SK-N-SH (cell line): ENCODE results near the gene MAPKAPK5. TPM values are rescaled to one million over a fixed set of nuclear protein-coding genes. Genes with fewer than 3 reads are reported as not detected.

Experiments
- CTCF ChIA-PET: fragments of 300-600, 350-600 bp; formaldehyde crosslinking; extraction: SDS; loops from one replicate; lab custom pipeline; 2021; lab: Yijun Ruan, JAX
- POLR2A ChIA-PET: fragments of 350-600 bp; sonication (Branson Sonifier 250); formaldehyde crosslinking; extraction: SDS; loops from one replicate; lab custom pipeline; 2020; ENCODE audit warnings: antibody characterized with exemption, inconsistent platforms; lab: Yijun Ruan, JAX
- DNase-seq: peaks from one replicate; pipeline ENCODE4 v3.0.0; 2012
- H2AFZ ChIP-seq: fragments of 200-600 bp; sonication (generic); 2 replicates; pipeline ENCODE4 v1.8.1; 2016; ENCODE audit warnings: antibody characterized with exemption, mild to moderate bottlenecking, low read depth
- H3F3A ChIP-seq: fragments of 200-600 bp; sonication (generic); replicated peaks from 2 replicates; pipeline ENCODE3; 2016; ENCODE audit warnings: antibody characterized with exemption, mild to moderate bottlenecking; ENCODE audit not compliant: insufficient read depth
- H3K27ac ChIP-seq, 2 experiments: fragments of 200-500 bp in 1 of 2; fragments of 200-600 bp in 1 of 2; sonication (Bioruptor generic) in 1 of 2; sonication (generic), shearing (Covaris generic) in 1 of 2; 2 replicates each; pipeline versions ENCODE4 v1.5.1 to v1.6.1; 2014 to 2016; ENCODE audit warnings: low read depth in 2 of 2, inconsistent platforms in 1 of 2, low read length in 1 of 2, mild to moderate bottlenecking in 1 of 2, mixed read lengths in 1 of 2
- H3K27me3 ChIP-seq: fragments of 200-600 bp; sonication (generic), shearing (Covaris generic); 2 replicates; pipeline ENCODE4 v1.6.1; 2016; ENCODE audit warnings: mixed run types; ENCODE audit not compliant: insufficient read depth
- H3K36me3 ChIP-seq, 2 experiments: fragments of 200-500 bp in 1 of 2; fragments of 200-600 bp in 1 of 2; sonication (Bioruptor generic) in 1 of 2; sonication (generic) in 1 of 2; replicated peaks in 1 of 2; 2 replicates each; pipeline versions ENCODE3 to v1.5.1; 2014 to 2016; ENCODE audit warnings: low read length in 1 of 2, mild to moderate bottlenecking in 1 of 2; ENCODE audit not compliant: insufficient read depth in 2 of 2, control insufficient read depth in 1 of 2
- H3K4me1 ChIP-seq, 2 experiments: fragments of 200-500 bp in 1 of 2; fragments of 200-600 bp in 1 of 2; sonication (Bioruptor generic) in 1 of 2; sonication (generic), shearing (Covaris generic) in 1 of 2; 2 replicates each; pipeline versions ENCODE4 v1.5.1 to v1.6.1; 2014 to 2016; ENCODE audit warnings: low read depth in 1 of 2, low read length in 1 of 2, mixed run types in 1 of 2; ENCODE audit not compliant: insufficient read depth in 2 of 2, control insufficient read depth in 1 of 2
- H3K4me2 ChIP-seq: fragments of 200-600 bp; sonication (generic), shearing (Covaris generic); 2 replicates; pipeline ENCODE4 v1.6.1; 2017; ENCODE audit warnings: mixed run types
- H3K4me3 ChIP-seq, 2 experiments: fragments of 200-500 bp in 1 of 2; fragments of 200-600 bp in 1 of 2; sonication (Bioruptor generic) in 1 of 2; sonication (generic), shearing (Covaris generic) in 1 of 2; 2 replicates each; pipeline versions ENCODE4 v1.5.1 to v1.8.1; 2014 to 2016; ENCODE audit warnings: low read depth in 2 of 2, inconsistent platforms in 1 of 2, low read length in 1 of 2, mild to moderate bottlenecking in 1 of 2, mixed read lengths in 1 of 2, moderate library complexity in 1 of 2
- H3K79me2 ChIP-seq: fragments of 200-600 bp; sonication (generic); 2 replicates; pipeline ENCODE4 v1.8.1; 2017; ENCODE audit warnings: mild to moderate bottlenecking; ENCODE audit not compliant: insufficient read depth
- H3K9ac ChIP-seq: fragments of 200-600 bp; sonication (generic); 2 replicates; pipeline ENCODE4 v1.6.1; 2017; ENCODE audit warnings: mixed run types
- H3K9me2 ChIP-seq: fragments of 200-600 bp; sonication (generic); 2 replicates; pipeline ENCODE4 v1.6.1; 2017; ENCODE audit warnings: mixed run types
- H3K9me3 ChIP-seq: fragments of 200-600 bp; sonication (generic); 2 replicates; pipeline ENCODE4 v1.6.1; 2017; ENCODE audit warnings: mixed run types, mild to moderate bottlenecking, moderate library complexity
- H4K20me1 ChIP-seq: fragments of 200-600 bp; sonication (generic); 2 replicates; pipeline ENCODE4 v1.6.1; 2017; ENCODE audit warnings: mild to moderate bottlenecking, mixed run types; ENCODE audit not compliant: insufficient read depth
- EP300 ChIP-seq, 2 experiments: IDR thresholded peaks; 2 replicates each; pipeline versions ENCODE4 v1.4.0 to v1.6.1; 2012; ENCODE audit warnings: borderline replicate concordance in 1 of 2, low read depth in 1 of 2, low read length in 1 of 2
- EZH2phosphoT487 ChIP-seq: fragments of 200-600 bp; sonication (generic); IDR thresholded peaks from 2 replicates; pipeline ENCODE4 v1.6.1; 2017; ENCODE audit warnings: low read depth, mixed run types, mild to moderate bottlenecking, antibody characterized with exemption, moderate library complexity, borderline replicate concordance
- FOXM1 ChIP-seq: IDR thresholded peaks from 2 replicates; pipeline ENCODE4 v1.4.0; 2012; ENCODE audit warnings: low read depth, mild to moderate bottlenecking
- JUND ChIP-seq: IDR thresholded peaks from 2 replicates; pipeline ENCODE4 v1.4.0; 2012
- MEF2A ChIP-seq: IDR thresholded peaks from 2 replicates; pipeline ENCODE4 v1.4.0; 2012; ENCODE audit warnings: low read depth, borderline replicate concordance
- MXI1 ChIP-seq: IDR thresholded peaks from 2 replicates; pipeline ENCODE4 v1.6.1; 2012; ENCODE audit warnings: mild to moderate bottlenecking, low read depth, low read length, improper control_type of control experiment
- NFIC ChIP-seq: IDR thresholded peaks from 2 replicates; pipeline ENCODE4 v1.4.0; 2012; ENCODE audit warnings: borderline replicate concordance
- NRF1 ChIP-seq: IDR thresholded peaks from 2 replicates; pipeline ENCODE4 v1.6.1; 2012; ENCODE audit warnings: low read depth, mild to moderate bottlenecking, low read length
- POLR2AphosphoS5 ChIP-seq: IDR thresholded peaks from 2 replicates; pipeline ENCODE4 v1.6.1; 2012; ENCODE audit warnings: low read depth, low read length
- RAD21 ChIP-seq: IDR thresholded peaks from 2 replicates; pipeline ENCODE4 v1.6.1; 2012; ENCODE audit warnings: mild to moderate bottlenecking, low read length
- RFX5 ChIP-seq: IDR thresholded peaks from 2 replicates; pipeline ENCODE4 v1.6.1; 2012; ENCODE audit warnings: mild to moderate bottlenecking, improper control_type of control experiment, low read length
- RXRA ChIP-seq: IDR thresholded peaks from 2 replicates; pipeline ENCODE4 v1.4.0; 2012; ENCODE audit warnings: low read depth, mild to moderate bottlenecking, borderline replicate concordance
- SIN3A ChIP-seq: IDR thresholded peaks from 2 replicates; pipeline ENCODE4 v1.6.1; 2012; ENCODE audit warnings: low read depth, mild to moderate bottlenecking, low read length, moderate library complexity, borderline replicate concordance
- TCF12 ChIP-seq: IDR thresholded peaks from 2 replicates; pipeline ENCODE4 v1.4.0; 2012
- YY1 ChIP-seq: IDR thresholded peaks from 2 replicates; pipeline ENCODE4 v1.4.0; 2012; ENCODE audit warnings: low read depth, mild to moderate bottlenecking
- WGBS: methylation state at CpG from one replicate; pipeline ENCODE4 v1.1.6; 2017; ENCODE audit warnings: low lambda C conversion rate; 5-methylcytosine and 5-hydroxymethylcytosine counted together
- polyA plus RNA-seq, 3 experiments: library from polyadenylated mRNA; depleted of rRNA; stranded (reverse); fragments of >200 nt; gene quantifications; 2 replicates each; pipeline ENCODE4 v1.2.3, GENCODE V29; 2012
- TF ChIP-seq, protein P1 (sequence below): fragments of 150-350 bp; IDR thresholded peaks from 2 replicates; pipeline ENCODE4 v1.6.1; 2016; ENCODE audit warnings: mild to moderate bottlenecking, low read depth, low read length
- TF ChIP-seq, protein P2 (sequence below): fragments of 200-600 bp; sonication (generic); IDR thresholded peaks from 2 replicates; pipeline ENCODE4 v1.6.1; 2017; ENCODE audit warnings: antibody characterized with exemption, mild to moderate bottlenecking, moderate library complexity
- TF ChIP-seq, protein P3 (sequence below): IDR thresholded peaks from 2 replicates; pipeline ENCODE4; 2012
- TF ChIP-seq, protein P4 (sequence below): fragments of 150-350 bp; IDR thresholded peaks from 2 replicates; pipeline ENCODE4 v1.6.1; 2017; ENCODE audit warnings: antibody characterized with exemption, low read length, low read depth, borderline replicate concordance
- TF ChIP-seq, protein P5 (sequence below): IDR thresholded peaks from 2 replicates; pipeline ENCODE4 v1.4.0; 2012; ENCODE audit warnings: low read depth

Gene MAPKAPK5
- polyA plus RNA-seq, 1 of the 3 experiments (the other 2 are of a cell fraction): 38.1 TPM

DNA sequence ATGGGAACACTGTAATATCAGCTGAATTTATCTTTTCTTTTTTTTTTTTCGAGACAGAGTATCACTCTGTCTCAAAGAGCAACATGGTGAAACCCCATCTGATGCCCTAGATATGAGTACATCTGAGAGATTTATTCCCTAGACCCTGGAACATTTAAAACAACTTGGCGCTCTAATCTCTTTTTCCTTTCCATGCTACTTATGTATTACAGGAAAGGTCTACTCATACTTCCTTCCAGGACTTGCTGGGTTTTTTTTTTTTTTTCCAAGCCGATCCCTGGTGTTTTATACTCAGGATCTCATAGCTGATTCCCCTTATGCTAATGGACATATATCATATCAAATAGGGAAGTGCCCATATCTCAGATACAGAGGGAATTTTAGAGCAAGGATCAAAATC, 83.1 kb downstream of the MAPKAPK5 start (continued):
- no peak for TF ChIP-seq JUND
- TF ChIP-seq, protein P1, sequence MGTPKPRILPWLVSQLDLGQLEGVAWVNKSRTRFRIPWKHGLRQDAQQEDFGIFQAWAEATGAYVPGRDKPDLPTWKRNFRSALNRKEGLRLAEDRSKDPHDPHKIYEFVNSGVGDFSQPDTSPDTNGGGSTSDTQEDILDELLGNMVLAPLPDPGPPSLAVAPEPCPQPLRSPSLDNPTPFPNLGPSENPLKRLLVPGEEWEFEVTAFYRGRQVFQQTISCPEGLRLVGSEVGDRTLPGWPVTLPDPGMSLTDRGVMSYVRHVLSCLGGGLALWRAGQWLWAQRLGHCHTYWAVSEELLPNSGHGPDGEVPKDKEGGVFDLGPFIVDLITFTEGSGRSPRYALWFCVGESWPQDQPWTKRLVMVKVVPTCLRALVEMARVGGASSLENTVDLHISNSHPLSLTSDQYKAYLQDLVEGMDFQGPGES: no peak
- TF ChIP-seq RAD21: no peak
- no peak for TF ChIP-seq EP300 (IDR thresholded peaks at IDR 0.05; ENCODE audit: borderline replicate concordance in 1 of 2, low read depth in 1 of 2, low read length in 1 of 2)
- TF ChIP-seq YY1: no peak
- no peak for TF ChIP-seq RXRA
- TF ChIP-seq, protein P2, sequence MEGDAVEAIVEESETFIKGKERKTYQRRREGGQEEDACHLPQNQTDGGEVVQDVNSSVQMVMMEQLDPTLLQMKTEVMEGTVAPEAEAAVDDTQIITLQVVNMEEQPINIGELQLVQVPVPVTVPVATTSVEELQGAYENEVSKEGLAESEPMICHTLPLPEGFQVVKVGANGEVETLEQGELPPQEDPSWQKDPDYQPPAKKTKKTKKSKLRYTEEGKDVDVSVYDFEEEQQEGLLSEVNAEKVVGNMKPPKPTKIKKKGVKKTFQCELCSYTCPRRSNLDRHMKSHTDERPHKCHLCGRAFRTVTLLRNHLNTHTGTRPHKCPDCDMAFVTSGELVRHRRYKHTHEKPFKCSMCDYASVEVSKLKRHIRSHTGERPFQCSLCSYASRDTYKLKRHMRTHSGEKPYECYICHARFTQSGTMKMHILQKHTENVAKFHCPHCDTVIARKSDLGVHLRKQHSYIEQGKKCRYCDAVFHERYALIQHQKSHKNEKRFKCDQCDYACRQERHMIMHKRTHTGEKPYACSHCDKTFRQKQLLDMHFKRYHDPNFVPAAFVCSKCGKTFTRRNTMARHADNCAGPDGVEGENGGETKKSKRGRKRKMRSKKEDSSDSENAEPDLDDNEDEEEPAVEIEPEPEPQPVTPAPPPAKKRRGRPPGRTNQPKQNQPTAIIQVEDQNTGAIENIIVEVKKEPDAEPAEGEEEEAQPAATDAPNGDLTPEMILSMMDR: no peak
- TF ChIP-seq MXI1: no peak
- TF ChIP-seq TCF12: no peak
- TF ChIP-seq NRF1: no peak
- TF ChIP-seq POLR2AphosphoS5: no peak
- TF ChIP-seq, protein P3, sequence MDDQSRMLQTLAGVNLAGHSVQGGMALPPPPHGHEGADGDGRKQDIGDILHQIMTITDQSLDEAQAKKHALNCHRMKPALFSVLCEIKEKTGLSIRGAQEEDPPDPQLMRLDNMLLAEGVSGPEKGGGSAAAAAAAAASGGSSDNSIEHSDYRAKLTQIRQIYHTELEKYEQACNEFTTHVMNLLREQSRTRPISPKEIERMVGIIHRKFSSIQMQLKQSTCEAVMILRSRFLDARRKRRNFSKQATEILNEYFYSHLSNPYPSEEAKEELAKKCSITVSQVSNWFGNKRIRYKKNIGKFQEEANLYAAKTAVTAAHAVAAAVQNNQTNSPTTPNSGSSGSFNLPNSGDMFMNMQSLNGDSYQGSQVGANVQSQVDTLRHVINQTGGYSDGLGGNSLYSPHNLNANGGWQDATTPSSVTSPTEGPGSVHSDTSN: no peak
- TF ChIP-seq SIN3A: no peak
- TF ChIP-seq RFX5: no peak
- TF ChIP-seq, all 33 proteins: peak for 0

DNA sequence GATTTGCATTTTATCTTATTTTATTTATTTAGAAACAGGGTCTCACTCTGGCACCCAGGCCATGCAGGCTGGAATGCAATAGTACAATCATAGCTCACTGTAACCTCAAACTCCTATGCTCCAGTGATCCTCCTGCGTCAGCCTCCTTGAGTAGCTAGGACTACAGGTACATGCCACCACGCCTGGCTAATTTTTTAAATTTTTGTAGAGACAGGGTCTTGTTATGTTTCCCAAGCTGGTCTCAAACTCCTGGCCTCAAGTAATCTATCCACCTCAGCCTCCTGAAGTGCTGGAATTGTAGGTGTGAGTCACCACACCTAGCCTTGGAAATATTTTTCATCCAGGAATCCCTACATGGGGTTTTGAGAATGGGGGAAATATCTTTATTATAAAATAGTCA, 84.6 kb downstream of the MAPKAPK5 start:
- H3K36me3 ChIP-seq: no peaks in the 10 kb centered on the region
- no peak for DNase-seq
- H3K27me3 ChIP-seq: no peaks in the 10 kb centered on the region
- H3F3A ChIP-seq: no peaks in the 10 kb centered on the region
- H3K4me3 ChIP-seq: no peak overlapping the region
- 97% methylated on average over 2 of the region's 2 CpGs for WGBS
- no peaks in the 10 kb centered on the region for H3K4me1 ChIP-seq
- no peak overlapping the region for H3K9ac ChIP-seq
- H3K27ac ChIP-seq: no peak overlapping the region
- no peaks in the 10 kb centered on the region; the same call in 1 of the 2 replicates for H3K9me2 ChIP-seq
- H4K20me1 ChIP-seq: no peaks in the 10 kb centered on the region
- no peaks in the 10 kb centered on the region for H3K79me2 ChIP-seq
- no peak overlapping the region for H2AFZ ChIP-seq
- no peak overlapping the region for H3K4me2 ChIP-seq
- no peaks in the 10 kb centered on the region for H3K9me3 ChIP-seq
- POLR2A ChIA-PET: no interaction called here
- CTCF ChIA-PET: no interaction called here
- TF ChIP-seq MXI1 (no peak), EZH2phosphoT487 (no peak), RAD21 (no peak), FOXM1 (no peak), NFIC (no peak), MEF2A (no peak)
- TF ChIP-seq, protein P4, sequence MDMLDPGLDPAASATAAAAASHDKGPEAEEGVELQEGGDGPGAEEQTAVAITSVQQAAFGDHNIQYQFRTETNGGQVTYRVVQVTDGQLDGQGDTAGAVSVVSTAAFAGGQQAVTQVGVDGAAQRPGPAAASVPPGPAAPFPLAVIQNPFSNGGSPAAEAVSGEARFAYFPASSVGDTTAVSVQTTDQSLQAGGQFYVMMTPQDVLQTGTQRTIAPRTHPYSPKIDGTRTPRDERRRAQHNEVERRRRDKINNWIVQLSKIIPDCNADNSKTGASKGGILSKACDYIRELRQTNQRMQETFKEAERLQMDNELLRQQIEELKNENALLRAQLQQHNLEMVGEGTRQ: no peak
- TF ChIP-seq, protein P5, sequence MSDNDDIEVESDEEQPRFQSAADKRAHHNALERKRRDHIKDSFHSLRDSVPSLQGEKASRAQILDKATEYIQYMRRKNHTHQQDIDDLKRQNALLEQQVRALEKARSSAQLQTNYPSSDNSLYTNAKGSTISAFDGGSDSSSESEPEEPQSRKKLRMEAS: no peak
- TF ChIP-seq, protein P1: no peak
- TF ChIP-seq, protein P3: no peak
